A549 (cell line): ENCODE measurements around the gene LILRA6. TPM values are rescaled to one million over a fixed set of nuclear protein-coding genes. Genes with fewer than 3 reads are reported as not detected.
"Not testable (repeated sequence)": the region's sequence is repeated elsewhere in the genome, so short reads cannot be mapped to it uniquely, and the experiment has no call there.

Experiments used
- ATAC-seq, 2 experiments: fragments of 200-7000 bp in 1 of 2; fragments of >200 bp in 1 of 2; cut with Nextera tagmentation in 1 of 2; cut with Tn5 transposase in 1 of 2; 3 replicates each; pipeline versions ENCODE4 v1.8.0 to v1.9.1; 2018 to 2020; ENCODE audit warnings: mild to moderate bottlenecking in 1 of 2, moderate library complexity in 1 of 2
- CTCF ChIA-PET: fragments of 300-600 bp; sonication (Branson Sonifier 250); formaldehyde crosslinking; extraction: SDS; loops from one replicate; lab custom pipeline; 2021; ENCODE audit warnings: antibody characterized with exemption, inconsistent platforms; lab: Yijun Ruan, JAX
- POLR2A ChIA-PET: fragments of 350-600 bp; formaldehyde crosslinking; extraction: SDS; loops from one replicate; lab custom pipeline; 2021; ENCODE audit warnings: antibody characterized with exemption, inconsistent platforms; lab: Yijun Ruan, JAX
- DNase-seq, 2 experiments: peaks; one replicate each; pipeline versions ENCODE4 v3.0.0 to v3.0.0-alpha.2; 2011 to 2016; ENCODE audit warnings: low read depth in 1 of 2, low spot score in 1 of 2
- FAIRE-seq: peaks from 2 replicates; lab custom pipeline; 2011; peaks lifted over from hg19 to GRCh38; lab: Jason Lieb, UNC
- H3K27ac ChIP-seq, 2 experiments: fragments of >200 bp; sonication (Bioruptor Twin); formaldehyde crosslinking; 3 replicates each; pipeline ENCODE4 v1.5.1; 2016 to 2017
- H3K4me1 ChIP-seq: fragments of >200 bp; sonication (Bioruptor Twin); formaldehyde crosslinking; 3 replicates; pipeline ENCODE4 v1.6.1; 2016
- H3K4me2 ChIP-seq: fragments of >200 bp; sonication (Bioruptor Twin); formaldehyde crosslinking; 3 replicates; pipeline ENCODE4 v1.6.1; 2016
- H3K4me3 ChIP-seq: fragments of >200 bp; sonication (Bioruptor Twin); formaldehyde crosslinking; 3 replicates; pipeline ENCODE4 v1.5.1; 2016
- H3K9me3 ChIP-seq: fragments of >200 bp; sonication (Bioruptor Twin); formaldehyde crosslinking; 3 replicates; pipeline ENCODE4 v1.6.1; 2016
- ATOH8 ChIP-seq: fragments of 250-450 bp; sonication (Bioruptor Pico); IDR thresholded peaks from 2 replicates; pipeline ENCODE4 v1.5.0; 2020; ENCODE audit warnings: low read depth, mild to moderate bottlenecking, moderate library complexity
- BCL3 ChIP-seq: fragments of >200 bp; sonication (Bioruptor Twin); formaldehyde crosslinking; IDR thresholded peaks from 3 replicates; pipeline ENCODE4 v1.6.1; 2016
- BHLHE40 ChIP-seq: IDR thresholded peaks from 2 replicates; pipeline ENCODE4 v1.6.1; 2012; ENCODE audit warnings: low read depth, low read length, inconsistent platforms
- CHD4 ChIP-seq: fragments of 200-600 bp; sonication (generic); IDR thresholded peaks from 2 replicates; pipeline ENCODE4 v1.6.1; 2016; ENCODE audit warnings: antibody characterized with exemption, mild to moderate bottlenecking, borderline replicate concordance
- E2F6 ChIP-seq: IDR thresholded peaks from 2 replicates; pipeline ENCODE4 v1.6.1; 2012; ENCODE audit warnings: low read depth, borderline replicate concordance
- FOSL2 ChIP-seq, 2 experiments: fragments of 450-650 bp in 1 of 2; fragments of >200 bp in 1 of 2; sonication (Bioruptor Twin) in 1 of 2; formaldehyde crosslinking; IDR thresholded peaks; 2 replicates each; pipeline versions ENCODE4 v1.5.0 to v1.6.1; 2016 to 2020; ENCODE audit warnings: mild to moderate bottlenecking in 1 of 2, moderate library complexity in 1 of 2
- HOXA7 ChIP-seq: fragments of 250-450 bp; sonication (Bioruptor Pico); IDR thresholded peaks from 2 replicates; pipeline ENCODE4 v1.5.0; 2020; ENCODE audit warnings: mild to moderate bottlenecking, moderate library complexity
- JUNB ChIP-seq: fragments of >200 bp; sonication (Bioruptor Twin); formaldehyde crosslinking; IDR thresholded peaks from 2 replicates; pipeline ENCODE4 v1.6.1; 2016
- KDM1A ChIP-seq: fragments of 200-600 bp; sonication (generic); IDR thresholded peaks from 2 replicates; pipeline ENCODE4 v1.6.1; 2016; ENCODE audit warnings: low read depth, mild to moderate bottlenecking
- MAFK ChIP-seq: fragments of 450-650 bp; IDR thresholded peaks from 2 replicates; pipeline ENCODE4 v1.6.1; 2014; ENCODE audit not compliant: partially characterized antibody
- MAX ChIP-seq: IDR thresholded peaks from 2 replicates; pipeline ENCODE4 v1.6.1; 2012
- RARB ChIP-seq: fragments of 250-450 bp; sonication (Bioruptor Pico); IDR thresholded peaks from 2 replicates; pipeline ENCODE4 v1.8.0; 2021; ENCODE audit warnings: mild to moderate bottlenecking, moderate library complexity
- SREBF2 ChIP-seq: fragments of 450-650 bp; IDR thresholded peaks from 2 replicates; pipeline ENCODE4 v1.6.1; 2014; ENCODE audit warnings: mild to moderate bottlenecking, moderate library complexity
- TP53 ChIP-seq: fragments of 250-450 bp; sonication (Bioruptor Pico); IDR thresholded peaks from 2 replicates; pipeline ENCODE4 v1.5.0; 2021; ENCODE audit warnings: mild to moderate bottlenecking, moderate library complexity
- ZFP36 ChIP-seq: fragments of 450-650 bp; IDR thresholded peaks from 2 replicates; pipeline ENCODE4 v1.6.1; 2014; ENCODE audit warnings: borderline replicate concordance; ENCODE audit not compliant: partially characterized antibody
- WGBS: methylation state at CpG from one replicate; pipeline ENCODE4 v1.1.6; 2017; ENCODE audit errors: missing lambda C conversion rate; 5-methylcytosine and 5-hydroxymethylcytosine counted together
- polyA plus RNA-seq, 4 experiments: library from polyadenylated mRNA; depleted of rRNA in 3 of 4; stranded (reverse); fragments of >200 nt; fragmentation: RNase III in 1 of 4; extraction: RNeasy Plus Mini Kit Qiagen cat#74134 plus additional on column Dnase treatment in 1 of 4; gene quantifications; 2 replicates in 3 of 4; 3 replicates in 1 of 4; pipeline ENCODE4 v1.2.3, GENCODE V29; 2011 to 2017

The LILRA6 gene
- polyA plus RNA-seq, 2 of the 4 experiments (the other 2 are of a cell fraction) = not detected

- Histone ChIP-seq H3K27ac (peak overlapping the region in 1 of 2 experiments; percentile 68; a peak in 1 of 6 replicates), H3K4me2 (peak overlapping the region; percentile 93), H3K9me3 (no peaks in the 10 kb centered on the region), H3K4me1 (peaks cover 87% of the 10 kb centered on the region), H3K4me3 (peak overlapping the region; percentile 7; the same call in 1 of the 3 replicates)
- no peak for FAIRE-seq
- ChIA-PET CTCF (interaction anchor here (0.6 to 2.2 kb wide), 4 partner anchors 15 to 39 kb away, joined by 3 to 8 read pairs (median 6); no protein-coding TSS in a partner anchor), POLR2A (interaction anchor here (2.7 to 5.0 kb wide), 2 partner anchors 17 to 70 kb away, joined by 14 to 55 read pairs; partner anchors contain the start of genes CNOT3, MBOAT7 and TSEN34)
- TF ChIP-seq KDM1A (no peak), ATOH8 (no peak), BHLHE40 (no peak), RARB (CRISPR knock-in tag) (no peak), TP53 (CRISPR knock-in tag) (no peak), CHD4 (no peak), FOSL2 (IDR thresholded peaks at IDR 0.05) (no peak), FOSL2 (CRISPR knock-in tag; IDR thresholded peaks at IDR 0.05) (no peak), E2F6 (no peak), BCL3 (no peak), HOXA7 (CRISPR knock-in tag) (no peak), JUNB (no peak)
- ATAC-seq = no peak
- WGBS = 91% methylated on average over 5 of the region's 5 CpGs
- DNase-seq = no peak
These were observed 35.0 kb downstream of the LILRA6 start for GRCh38 chr19:54207676-54207982.

GRCh38 chr19:54207193-54207592 is 35.4 kb downstream of the LILRA6 start:
- not testable (repeated sequence) for FAIRE-seq, DNase-seq, H3K4me3 ChIP-seq, ATAC-seq, H3K27ac ChIP-seq, H3K9me3 ChIP-seq
- H3K4me1 ChIP-seq = peaks cover 92% of the 10 kb centered on the region
- H3K4me2 ChIP-seq = peak overlapping the region; percentile 93
- POLR2A ChIA-PET = interaction anchor here (5.0 kb wide), 1 partner anchor 17 kb away, joined by 55 read pairs; the partner anchor contains the start of genes MBOAT7 and TSEN34
- CTCF ChIA-PET = interaction anchor here (0.9 to 2.6 kb wide), 3 partner anchors 12 to 39 kb away, joined by 4 to 9 read pairs (median 8); no protein-coding TSS in a partner anchor
- 90% methylated on average over 23 of the region's 23 CpGs for WGBS

GRCh38 chr19:54206831-54207177 is 35.8 kb downstream of the LILRA6 start:
- Histone ChIP-seq H3K4me2 (peak overlapping the region; percentile 93; the same call in 2 of the 3 replicates), H3K4me3 (no peak overlapping the region), H3K27ac (no peak overlapping the region)
- 78% methylated on average over 13 of the region's 13 CpGs for WGBS
- ATAC-seq = no peak
- DNase-seq = no peak
- CTCF ChIA-PET = interaction anchor here (0.9 to 2.6 kb wide), 3 partner anchors 11 to 38 kb away, joined by 4 to 9 read pairs (median 8); no protein-coding TSS in a partner anchor
- no peak for TF ChIP-seq E2F6
- TF ChIP-seq MAFK = no peak
- no peak for TF ChIP-seq ZFP36
- TF ChIP-seq SREBF2 = no peak
- TF ChIP-seq MAX = 0 out of 2 replicates have a peak, but pooled peaks have one; percentile 26
- TF ChIP-seq, all 56 proteins: peak for 1
- FAIRE-seq = no peak
- no peaks in the 10 kb centered on the region for H3K9me3 ChIP-seq
- POLR2A ChIA-PET = interaction anchor here (5.0 kb wide), 1 partner anchor 16 kb away, joined by 55 read pairs; the partner anchor contains the start of genes MBOAT7 and TSEN34
- peaks cover 95% of the 10 kb centered on the region for H3K4me1 ChIP-seq
